Measurements from ENCODE around the gene ACTL9.

DNA sequence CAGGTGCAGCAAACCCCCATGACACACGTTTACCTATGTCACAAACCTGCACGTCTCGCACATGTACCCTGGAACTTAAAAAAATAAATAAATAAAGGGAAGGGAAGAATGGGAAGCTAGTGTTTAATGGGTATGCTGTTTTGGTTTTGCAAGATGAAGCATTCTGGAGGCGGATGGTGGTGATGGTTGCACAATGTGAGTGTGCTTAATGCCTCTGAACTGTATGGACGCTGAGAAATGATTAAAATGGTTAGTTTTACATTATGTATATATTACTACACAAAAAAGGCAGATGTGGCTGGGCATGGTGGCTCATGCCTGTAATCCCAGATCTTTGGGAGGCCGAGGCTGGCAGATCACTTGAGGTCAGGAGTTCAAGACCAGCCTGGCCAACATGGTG is 50.4 kb downstream of the ACTL9 start:
- TF ChIP-seq, protein P1, sequence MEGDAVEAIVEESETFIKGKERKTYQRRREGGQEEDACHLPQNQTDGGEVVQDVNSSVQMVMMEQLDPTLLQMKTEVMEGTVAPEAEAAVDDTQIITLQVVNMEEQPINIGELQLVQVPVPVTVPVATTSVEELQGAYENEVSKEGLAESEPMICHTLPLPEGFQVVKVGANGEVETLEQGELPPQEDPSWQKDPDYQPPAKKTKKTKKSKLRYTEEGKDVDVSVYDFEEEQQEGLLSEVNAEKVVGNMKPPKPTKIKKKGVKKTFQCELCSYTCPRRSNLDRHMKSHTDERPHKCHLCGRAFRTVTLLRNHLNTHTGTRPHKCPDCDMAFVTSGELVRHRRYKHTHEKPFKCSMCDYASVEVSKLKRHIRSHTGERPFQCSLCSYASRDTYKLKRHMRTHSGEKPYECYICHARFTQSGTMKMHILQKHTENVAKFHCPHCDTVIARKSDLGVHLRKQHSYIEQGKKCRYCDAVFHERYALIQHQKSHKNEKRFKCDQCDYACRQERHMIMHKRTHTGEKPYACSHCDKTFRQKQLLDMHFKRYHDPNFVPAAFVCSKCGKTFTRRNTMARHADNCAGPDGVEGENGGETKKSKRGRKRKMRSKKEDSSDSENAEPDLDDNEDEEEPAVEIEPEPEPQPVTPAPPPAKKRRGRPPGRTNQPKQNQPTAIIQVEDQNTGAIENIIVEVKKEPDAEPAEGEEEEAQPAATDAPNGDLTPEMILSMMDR (IDR thresholded peaks at IDR 0.05) = no peak
- no peak for TF ChIP-seq POLR2A (IDR thresholded peaks at IDR 0.05)
